GM10266 (cell line): ENCODE data around the gene PRR36.

ENCODE experiments used
- DNase-seq: peaks from one replicate; pipeline ENCODE4 v3.0.0; 2012; ENCODE audit errors: extremely low spot score
- CTCF ChIP-seq: IDR thresholded peaks from 2 replicates; pipeline ENCODE4 v1.5.1; 2012; ENCODE audit warnings: mild to moderate bottlenecking, low read depth; ENCODE audit not compliant: control insufficient read depth, insufficient read depth; ENCODE audit errors: missing control alignments

PRR36 gene

DNA sequence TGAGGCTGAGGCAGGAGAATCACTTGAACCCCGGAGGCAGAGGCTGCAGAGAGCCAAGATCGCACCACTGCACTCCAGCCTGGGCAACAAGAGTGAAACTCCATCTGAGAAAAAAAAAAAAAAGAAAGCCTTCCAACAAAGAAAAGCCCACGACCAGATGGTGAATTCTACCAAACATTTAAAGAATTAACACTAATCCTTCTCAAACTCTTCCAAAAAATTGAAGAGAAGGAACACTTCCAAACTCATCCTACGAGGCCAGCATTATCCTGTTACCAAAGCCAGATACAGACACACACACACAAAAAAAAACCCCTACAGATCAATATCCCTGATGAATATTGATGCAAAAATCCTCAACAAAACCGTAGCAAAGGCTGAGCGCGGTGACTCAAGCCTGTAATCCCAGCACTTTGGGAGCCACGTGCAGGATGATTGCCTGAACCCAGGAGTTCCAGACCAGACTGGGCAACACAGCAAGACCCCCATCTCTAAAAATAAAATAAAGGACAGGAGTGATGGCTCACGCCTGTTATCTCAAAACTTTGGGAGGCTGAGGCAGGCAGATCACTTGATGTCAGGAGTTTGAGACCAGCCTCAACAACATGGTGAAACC is 50.4 kb downstream of the PRR36 start:
- DNase-seq = no peak
- TF ChIP-seq CTCF = no peak

GRCh38 chr19:7822910-7823515 is 51.2 kb downstream of the PRR36 start:
- DNase-seq = no peak
- TF ChIP-seq CTCF = no peak

DNA sequence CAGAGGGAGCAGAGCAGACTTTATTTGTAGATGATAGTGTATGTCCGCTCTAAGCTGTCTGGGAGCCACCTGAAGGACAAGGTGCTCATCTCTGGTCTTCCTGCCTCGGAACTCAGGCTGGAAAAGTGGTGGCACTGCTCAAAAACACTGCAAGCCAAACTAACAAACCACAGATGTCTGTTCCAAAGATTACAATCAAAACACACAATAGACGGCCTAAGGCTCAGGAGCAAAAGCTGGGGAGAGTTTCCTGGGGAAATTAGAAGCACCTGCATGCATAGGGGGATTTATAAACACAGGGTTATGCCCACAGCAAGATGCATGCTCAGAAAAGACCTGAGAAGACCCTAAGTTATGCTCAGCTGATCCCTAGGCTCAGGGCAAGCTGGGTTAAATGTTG is 53.6 kb downstream of the PRR36 start:
- TF ChIP-seq CTCF = no peak
- no peak for DNase-seq

- no peak for TF ChIP-seq CTCF
- DNase-seq = no peak
Observed at GRCh38 chr19:7819337-7819736, 54.9 kb downstream of the PRR36 start.

GRCh38 chr19:7818806-7819205 is 55.4 kb downstream of the PRR36 start:
- DNase-seq = no peak
- TF ChIP-seq CTCF = no peak
